Transverse colon (tissue), 4 donors: ENCODE results near the gene DDX42.

Experiments used
- CTCF ChIP-seq, 5 experiments: fragments of 200-600 bp in 3 of 5; fragments of 450-650 bp in 2 of 5; sonication (generic) in 3 of 5; IDR thresholded peaks; 1 replicate in 2 of 5; 2 replicates in 3 of 5; pipeline ENCODE4 v1.5.1; 2016 to 2017; ENCODE audit warnings: antibody characterized with exemption in 5 of 5, inconsistent platforms in 3 of 5, mild to moderate bottlenecking in 2 of 5, moderate library complexity in 1 of 5
- POLR2A ChIP-seq: fragments of 450-650 bp; IDR thresholded peaks from one replicate; pipeline ENCODE4 v1.6.1; 2016; ENCODE audit warnings: antibody characterized with exemption, mild to moderate bottlenecking, moderate library complexity
- POLR2AphosphoS5 ChIP-seq, 3 donors: sonication (generic); formaldehyde crosslinking; IDR thresholded peaks; one replicate each; pipeline ENCODE4 v1.6.1; 2016; ENCODE audit warnings: antibody characterized with exemption in 3 of 3

- TF ChIP-seq POLR2AphosphoS5 (IDR thresholded peaks at IDR 0.05) (no peak), CTCF (IDR thresholded peaks at IDR 0.05) (no peak), POLR2A (no peak)
Observed at GRCh38 chr17:63816123-63816522, 42.2 kb downstream of the DDX42 start.
